DMS114 treated with DMSO at 0.1 percent for 48 hours (cell line): ENCODE results near the gene OR5K3.
"Not testable (repeated sequence)": the region's sequence is repeated elsewhere in the genome, so short reads cannot be mapped to it uniquely, and the experiment has no call there.

Source experiments
- DNase-seq: peaks from one replicate; lab custom pipeline; 2025; ENCODE audit not compliant: unreplicated experiment; lab: John Stamatoyannopoulos, UW

Gene OR5K3, protein sequence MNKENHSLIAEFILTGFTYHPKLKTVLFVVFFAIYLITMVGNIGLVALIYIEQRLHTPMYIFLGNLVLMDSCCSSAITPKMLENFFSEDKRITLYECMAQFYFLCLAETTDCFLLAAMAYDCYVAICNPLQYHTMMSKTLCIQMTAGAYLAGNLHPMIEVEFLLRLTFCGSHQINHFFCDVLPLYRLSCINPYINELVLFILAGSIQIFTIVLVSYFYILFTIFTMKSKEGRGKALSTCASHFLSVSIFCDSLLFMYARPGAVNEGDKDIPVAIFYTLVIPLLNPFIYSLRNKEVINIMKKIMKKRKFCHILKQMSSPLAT

GRCh38 chr3:98390366-98390765 lies at the start of gene OR5K3:
Gene OR5K3, plus strand, starts transcription at chr3:98390666. Its CDS starts 0 bp downstream, at chr3:98390666.
- no peak for DNase-seq

- DNase-seq: no peak
Observed at GRCh38 chr3:98341758-98342157, 48.7 kb upstream of the OR5K3 start.

DNA sequence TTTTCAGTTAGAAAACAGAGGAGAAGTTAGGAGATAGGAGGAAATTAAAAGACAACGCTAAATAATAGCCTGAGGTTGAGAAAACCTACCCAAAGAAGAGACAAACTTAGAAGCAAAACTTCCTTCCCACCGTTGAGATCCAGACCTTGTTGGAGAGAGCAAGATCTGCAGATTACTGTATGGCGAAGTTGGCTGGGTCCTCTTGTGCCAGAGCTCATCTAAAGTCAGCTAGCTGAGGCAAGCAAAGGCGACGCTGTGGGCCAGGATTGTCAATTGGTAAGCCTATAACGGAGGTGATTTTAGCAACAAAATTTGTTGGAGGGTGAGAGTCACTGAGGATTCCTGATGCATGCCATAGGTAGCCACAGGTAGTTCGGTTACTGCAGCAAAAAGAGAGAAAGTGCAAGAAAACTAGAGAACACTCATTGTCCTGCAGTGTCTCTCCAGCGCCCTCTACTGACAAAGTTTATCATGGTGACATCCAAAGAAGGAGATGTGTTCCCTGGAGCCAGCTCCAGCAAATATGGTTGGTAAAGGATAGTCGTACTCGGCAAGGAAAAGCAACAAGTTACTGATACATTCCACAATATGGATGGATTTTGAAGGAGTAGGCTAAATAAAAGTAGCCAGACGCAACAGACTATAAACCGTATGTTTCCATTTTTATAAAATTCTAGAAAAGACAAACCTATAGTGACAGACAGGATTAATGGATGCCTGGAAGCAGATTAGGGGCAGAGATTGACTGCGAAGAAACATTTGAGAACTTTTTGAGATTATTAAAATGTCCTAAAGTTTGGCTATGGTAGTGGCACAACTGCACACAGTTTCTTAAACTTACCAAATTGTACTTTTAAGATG lies 46.6 kb upstream of the OR5K3 start:
- DNase-seq: no peak

DNA sequence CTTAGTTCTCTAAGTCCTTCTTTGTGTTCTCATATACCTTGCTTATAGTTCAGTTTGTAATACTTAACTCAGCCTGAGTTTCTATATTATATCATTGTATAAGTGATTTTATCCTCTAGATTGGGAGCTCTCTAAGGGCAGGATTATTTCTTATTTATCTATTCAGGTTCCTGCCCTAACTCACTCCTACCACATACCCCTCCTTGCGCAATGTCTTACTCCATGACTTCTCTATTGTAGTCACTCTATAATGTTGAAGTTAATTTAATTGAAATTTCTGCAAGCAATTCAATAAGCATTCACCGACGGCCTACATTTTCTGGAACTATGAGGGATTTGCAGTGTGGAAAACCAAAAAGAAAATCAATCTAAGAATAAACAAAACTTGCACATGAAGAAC lies 40.4 kb upstream of the OR5K3 start:
- no peak for DNase-seq

GRCh38 chr3:98353554-98353953 lies 36.9 kb upstream of the OR5K3 start, which contains the start of gene OR5K4:
Gene OR5K4, plus strand, starts transcription at chr3:98353854. Its CDS starts 0 bp downstream, at chr3:98353854.
- DNase-seq: no peak

GRCh38 chr3:98359250-98359649 lies 31.2 kb upstream of the OR5K3 start:
- DNase-seq: no peak

DNA sequence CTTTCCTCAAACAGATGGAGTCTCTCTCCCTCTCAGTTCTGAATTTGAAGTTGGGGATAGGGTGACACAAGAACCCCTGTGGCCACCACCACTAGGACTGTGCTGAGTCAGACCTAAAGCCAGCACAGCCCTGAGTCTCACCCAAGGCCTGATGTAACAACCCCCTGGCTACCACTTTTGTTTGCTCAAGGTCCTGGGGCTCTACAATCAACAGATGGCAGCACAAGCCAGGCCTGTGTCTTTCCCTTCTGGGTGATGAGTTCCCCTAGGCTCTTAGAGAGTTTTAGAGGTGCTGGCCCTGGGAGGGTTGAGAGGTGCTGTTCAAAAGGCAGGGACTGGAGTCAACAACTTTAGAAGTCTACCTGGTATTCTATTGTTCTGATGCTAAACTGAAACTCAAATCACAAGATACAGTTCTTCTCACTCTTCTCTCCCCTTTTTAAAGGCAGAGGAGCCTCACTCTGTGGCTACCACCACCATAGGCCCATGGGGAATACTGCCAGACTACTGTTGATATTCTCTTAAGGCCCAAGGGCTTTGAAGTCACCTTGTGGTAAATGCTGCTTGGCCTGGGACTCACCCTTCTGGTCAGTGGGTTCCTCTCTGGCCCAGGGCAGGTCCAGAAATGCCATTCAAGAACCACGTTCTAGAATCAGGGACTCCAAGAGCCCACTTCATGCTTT lies 30.3 kb upstream of the OR5K3 start:
- no peak for DNase-seq

DNA sequence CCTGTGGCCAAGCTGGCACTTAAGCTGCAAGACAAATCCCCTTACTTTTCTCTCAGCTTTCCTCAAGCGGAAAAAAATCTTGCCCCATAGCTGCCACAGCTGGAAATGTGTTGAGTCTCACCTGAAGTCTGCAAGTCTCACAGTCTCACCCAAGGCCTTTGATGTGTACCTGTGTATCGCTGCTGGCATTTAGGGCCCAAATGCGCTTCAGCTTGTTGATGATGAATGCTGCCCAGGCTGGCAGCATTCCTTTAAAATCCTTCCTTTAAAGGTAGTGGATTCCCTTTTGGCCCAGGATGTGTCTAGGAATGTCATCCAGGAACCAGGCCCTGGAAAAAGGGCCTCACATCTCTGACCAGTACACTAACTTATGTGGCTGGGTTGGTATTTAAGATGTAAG lies 29.8 kb upstream of the OR5K3 start:
- no peak for DNase-seq

DNA sequence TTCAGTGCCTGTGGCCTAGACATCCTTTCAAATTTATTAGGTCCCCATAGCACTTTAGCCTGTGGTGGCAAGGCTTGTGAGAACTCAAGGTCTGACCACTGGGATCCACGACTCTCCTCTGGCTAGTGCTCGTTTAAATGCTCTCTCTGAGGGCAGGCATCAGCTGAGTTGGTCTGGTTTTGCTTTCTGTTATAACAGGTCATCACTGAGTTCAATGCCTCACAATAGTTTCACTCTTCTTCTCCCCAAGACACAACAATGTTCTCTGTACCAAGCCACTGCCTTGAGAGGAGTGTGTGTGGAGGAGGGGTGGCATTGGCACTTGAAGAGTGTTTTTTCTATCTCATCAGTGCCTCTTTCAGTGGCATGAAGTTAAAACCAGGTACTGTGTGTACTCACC lies 29.2 kb upstream of the OR5K3 start:
- DNase-seq: no peak

DNA sequence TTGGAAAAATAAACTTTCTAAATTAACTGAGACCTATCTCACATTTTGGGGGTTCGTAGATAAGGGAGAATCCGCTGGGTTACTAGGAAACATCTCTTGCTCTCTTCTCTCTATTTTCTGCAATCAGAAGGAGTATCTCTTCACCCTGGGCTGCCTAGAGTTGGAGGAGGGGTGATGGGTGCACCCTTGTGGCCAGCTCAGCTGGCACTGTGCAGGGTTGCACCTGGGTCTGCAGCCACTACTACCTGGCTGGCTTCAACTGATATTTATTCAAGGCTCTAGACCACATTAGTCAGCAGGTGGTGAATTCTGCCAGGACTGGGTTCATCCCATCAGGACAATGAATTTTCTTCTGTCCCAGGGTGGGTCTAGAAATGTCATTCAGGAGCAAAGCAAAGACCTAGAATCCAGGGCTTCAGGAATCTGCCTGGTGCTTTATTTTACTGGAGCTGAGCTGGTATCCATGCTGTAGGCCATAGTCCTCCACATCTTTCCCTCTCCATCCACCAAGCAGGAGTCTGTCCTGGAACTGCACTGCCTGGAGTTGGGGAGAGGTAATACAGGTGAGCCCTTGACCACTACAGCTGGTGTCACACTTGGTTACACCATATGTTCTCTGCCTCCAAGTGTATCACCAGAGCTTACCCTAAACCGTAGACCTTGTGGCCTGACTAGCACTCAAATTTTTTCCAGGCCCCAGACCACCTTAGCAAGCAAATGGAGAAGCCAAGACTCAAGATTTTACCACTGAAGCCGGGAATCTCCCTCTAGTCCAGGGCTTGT lies 22.8 kb upstream of the OR5K3 start:
- DNase-seq: no peak

- no peak for DNase-seq
Observed at GRCh38 chr3:98371186-98371585, 19.3 kb upstream of the OR5K3 start.

- no peak for DNase-seq
Observed at GRCh38 chr3:98371853-98372252, 18.6 kb upstream of the OR5K3 start.

GRCh38 chr3:98372445-98372844 lies 18.0 kb upstream of the OR5K3 start:
- DNase-seq: no peak

DNA sequence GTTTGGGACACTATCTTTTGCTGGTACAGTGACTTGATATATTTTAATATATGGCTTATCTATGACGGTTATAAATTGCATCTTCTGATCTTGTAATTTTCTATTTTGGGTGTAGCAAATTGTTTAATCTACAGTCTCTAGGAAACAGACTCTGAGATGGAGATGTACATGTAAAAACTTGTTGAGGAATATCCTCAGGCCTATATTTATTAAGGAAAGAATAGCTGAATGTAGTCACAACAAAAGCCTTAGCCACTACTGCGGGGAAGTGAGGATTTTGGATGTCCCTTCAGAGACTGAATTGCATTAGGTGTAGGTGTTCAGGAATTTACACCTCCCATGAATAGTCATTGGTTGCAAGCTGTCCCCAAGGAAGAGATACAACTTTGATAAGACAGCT lies 13.8 kb upstream of the OR5K3 start:
- DNase-seq: no peak

- no peak for DNase-seq
Observed at GRCh38 chr3:98388147-98388546, 2.3 kb upstream of the OR5K3 start.

DNA sequence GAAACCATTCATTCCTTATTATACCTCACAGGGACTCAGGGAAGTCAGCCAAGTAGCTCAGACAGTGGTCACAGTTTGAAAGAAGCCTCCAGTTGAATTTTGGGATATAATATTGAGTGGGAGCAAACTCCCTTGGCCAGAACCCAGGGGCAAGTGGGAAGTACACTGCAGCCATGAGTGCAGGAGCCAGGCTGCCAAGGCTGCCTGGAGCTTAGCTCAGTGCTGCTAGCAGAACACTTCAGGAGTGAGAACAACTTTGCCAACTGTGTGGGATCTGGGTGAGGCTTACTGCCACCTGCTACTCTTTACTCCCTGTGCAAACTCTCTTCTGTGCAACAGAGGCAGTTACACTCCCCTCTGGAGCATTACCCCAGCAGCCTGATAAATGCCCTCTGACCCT lies 4.6 kb downstream of the OR5K3 start:
- no peak for DNase-seq

DNA sequence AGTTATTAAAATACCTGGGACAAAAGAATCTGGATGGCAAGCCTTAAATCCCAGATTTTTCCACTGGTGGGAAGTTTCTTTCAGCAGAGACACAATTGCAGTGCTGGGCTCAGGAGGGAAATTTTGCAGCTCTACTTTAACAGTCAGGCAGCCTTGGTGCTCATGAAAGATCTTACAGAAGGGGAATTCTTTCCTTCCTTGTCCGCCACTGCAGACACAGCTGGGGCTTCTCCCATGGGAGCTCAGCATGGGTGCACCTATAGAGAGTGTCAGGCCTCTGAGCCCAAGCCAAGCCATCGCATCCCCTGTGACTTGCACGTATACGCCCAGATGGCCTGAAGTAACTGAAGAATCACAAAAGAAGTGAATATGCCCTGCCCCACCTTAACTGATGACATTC lies 6.0 kb downstream of the OR5K3 start:
- not testable (repeated sequence) for DNase-seq

DNA sequence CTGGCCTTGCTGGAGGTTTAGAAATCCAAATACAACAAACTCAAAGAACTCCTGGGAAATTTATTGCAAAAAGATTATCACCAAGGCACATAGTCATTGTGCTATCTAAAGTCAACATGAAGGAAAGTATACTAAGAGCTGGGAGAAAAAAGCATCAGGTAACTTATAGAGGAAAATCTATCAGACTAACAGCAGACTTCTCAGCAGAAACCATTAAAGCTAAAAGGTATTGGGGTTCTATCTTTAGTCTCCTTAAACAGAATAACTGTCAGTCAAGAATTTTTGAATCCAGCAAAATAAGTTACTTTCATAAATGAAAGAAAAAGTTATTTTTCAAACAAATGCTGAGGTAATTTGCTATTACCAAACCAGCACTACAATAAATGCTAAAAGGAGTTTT lies 8.0 kb downstream of the OR5K3 start:
- no peak for DNase-seq

DNA sequence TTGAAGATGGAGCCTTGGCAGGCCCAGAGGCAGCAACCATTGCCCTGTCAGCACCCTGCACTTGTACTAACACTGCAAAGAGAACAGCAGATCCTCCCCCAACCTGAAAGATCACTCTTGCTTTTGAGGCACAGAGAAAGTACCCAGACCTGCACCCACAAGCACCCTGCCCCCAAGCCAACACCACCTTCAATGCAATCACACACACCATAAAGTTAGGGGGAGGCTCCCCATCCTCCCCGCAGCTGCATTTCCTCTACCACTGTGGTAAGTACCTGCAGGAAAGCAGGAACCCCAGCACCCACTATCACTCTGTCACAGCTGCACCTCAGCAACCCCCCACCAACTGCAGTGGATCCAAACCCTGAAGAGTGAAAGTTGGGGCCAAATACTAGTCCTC lies 12.0 kb downstream of the OR5K3 start:
- DNase-seq: no peak

DNA sequence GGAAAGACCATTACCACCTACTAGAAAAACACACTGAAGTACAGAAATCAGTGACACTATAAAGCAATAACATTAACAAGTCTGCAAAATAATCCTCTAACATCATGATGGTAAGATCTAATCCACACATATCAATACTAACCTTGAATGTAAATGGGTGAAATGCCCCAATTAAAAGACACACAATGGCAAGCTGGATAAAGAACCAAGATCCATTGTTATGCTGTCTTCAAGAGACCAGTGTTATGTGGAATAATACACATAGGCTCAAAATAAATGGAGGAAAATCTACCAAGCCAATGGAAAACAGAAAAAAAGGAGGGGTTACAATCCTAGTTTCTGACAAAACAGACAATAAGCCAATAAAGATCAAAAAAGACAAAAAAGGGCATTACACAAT lies 13.5 kb downstream of the OR5K3 start:
- DNase-seq: no peak

DNA sequence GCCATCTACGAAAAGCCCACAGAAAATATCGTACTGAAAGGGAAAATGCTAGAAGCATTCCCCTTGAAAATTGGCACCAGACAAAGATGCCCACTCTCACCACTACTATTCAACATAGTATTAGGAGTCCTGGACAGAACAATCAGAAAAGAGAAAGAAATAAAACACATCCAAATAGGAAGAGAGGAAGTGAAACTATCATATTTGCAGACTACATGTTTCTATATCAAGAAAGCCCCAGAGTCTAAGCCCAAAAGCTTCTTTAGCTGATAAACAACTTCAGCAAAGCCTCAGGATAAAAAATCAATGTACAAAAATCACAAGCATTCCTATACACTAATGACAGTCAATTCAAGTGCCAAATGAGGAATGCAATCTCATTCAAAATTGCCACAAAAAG lies 15.6 kb downstream of the OR5K3 start:
- DNase-seq: no peak
